ENCODE results near the gene POLR2E.
A peak's percentile ranks its signal among the peaks of the same experiment; 100 is the strongest.

Gene POLR2E

DNA sequence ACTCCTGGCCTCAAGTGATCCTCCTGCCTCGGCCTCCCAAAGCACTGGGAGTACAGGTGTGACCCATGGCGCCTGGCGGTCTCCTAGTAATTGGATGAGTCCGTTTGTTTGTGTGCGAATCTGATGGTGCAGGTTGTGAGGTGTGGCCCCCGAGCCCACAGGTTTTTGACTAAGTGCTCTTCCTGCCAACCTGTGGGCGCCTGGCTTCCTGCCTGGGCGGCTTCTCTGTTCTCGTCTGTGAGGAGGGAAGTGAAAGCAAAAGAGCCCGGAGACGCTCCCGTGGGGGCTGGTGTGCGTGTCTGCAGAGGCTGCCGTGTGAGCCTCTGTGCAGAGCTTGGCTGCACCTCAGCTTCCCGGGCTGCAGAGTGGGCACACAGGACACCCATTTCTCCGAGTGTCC, 18.2 kb downstream of the POLR2E start:
- DNase-seq = peak; percentile 83 to 95 (median 94)
- Histone ChIP-seq H3K27ac (ENCODE audit: insufficient read depth in 1 of 2, low read depth in 1 of 2, low read length in 2 of 2, poor library complexity in 1 of 2, severe bottlenecking in 2 of 2) (peak overlapping the region in 1 of 2 experiments; percentile 25), H3K9me3 (ENCODE audit: control extremely low read depth in 1 of 5, control insufficient read depth in 4 of 5, insufficient read depth in 2 of 5, low read depth in 1 of 5, low read length in 4 of 5) (no peaks in the 10 kb centered on the region), H3K36me3 (ENCODE audit: control insufficient read depth in 4 of 4, insufficient read depth in 4 of 4, low read length in 3 of 4) (peaks cover 4 to 65% (median 46%) of the 10 kb centered on the region in 4 experiments), H3K4me3 (ENCODE audit: control insufficient read depth in 1 of 7, extremely low read depth in 1 of 7, insufficient read depth in 4 of 7, low read depth in 2 of 7, low read length in 6 of 7) (peak overlapping the region in 3 of 7 experiments; percentile 20 to 53 (median 45)), H3K4me1 (ENCODE audit: control extremely low read depth in 1 of 4, control insufficient read depth in 4 of 4, insufficient read depth in 4 of 4, low read length in 3 of 4) (peaks cover 10 to 48% (median 43%) of the 10 kb centered on the region in 4 experiments), H3K27me3 (replicated peaks in 2 of 5; ENCODE audit: control insufficient read depth in 4 of 5, insufficient read depth in 5 of 5, low read length in 4 of 5) (no peaks in the 10 kb centered on the region)
- CTCF ChIA-PET = interaction anchor here (0.9 to 5.5 kb wide), 3 partner anchors 9 to 12 kb away, joined by 3 to 19 read pairs (median 5); partner anchors contain the start of gene ARHGAP45
- 20% methylated on average over 9 of the region's 16 CpGs for whole genome bisulfite sequencing (ENCODE audit: insufficient coverage)
- POLR2A ChIA-PET = interaction anchor here (1.0 to 2.3 kb wide), 2 partner anchors 10 to 192 kb away, joined by 4 to 9 read pairs; partner anchors contain the start of genes ARHGAP45 and CIRBP

DNA sequence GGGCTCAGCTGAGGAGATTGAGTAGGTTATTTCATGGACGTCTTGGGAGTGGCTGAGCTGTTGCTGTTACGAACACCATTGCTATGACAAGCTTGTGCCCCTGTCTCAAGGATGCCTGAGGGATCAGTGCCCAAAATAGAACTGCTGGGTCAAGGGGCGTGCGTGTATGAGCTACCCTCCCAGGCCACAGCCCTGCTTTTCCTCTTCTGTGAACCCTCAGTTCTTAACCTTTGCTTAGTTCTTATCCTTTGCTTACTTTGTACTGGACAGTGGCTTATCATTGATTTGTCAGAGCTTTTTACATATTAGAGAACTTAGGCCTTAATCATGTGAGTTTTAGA, 19.2 kb downstream of the POLR2E start:
- peak overlapping the region in 1 of 2 experiments; percentile 44 for H3K27ac ChIP-seq (ENCODE audit: insufficient read depth in 1 of 2, low read depth in 1 of 2, low read length in 2 of 2, poor library complexity in 1 of 2, severe bottlenecking in 2 of 2)
- H3K4me3 ChIP-seq (ENCODE audit: control insufficient read depth in 1 of 7, extremely low read depth in 1 of 7, insufficient read depth in 4 of 7, low read depth in 2 of 7, low read length in 6 of 7) = no peak overlapping the region
- no peaks in the 10 kb centered on the region for H3K27me3 ChIP-seq (replicated peaks in 2 of 5; ENCODE audit: control insufficient read depth in 4 of 5, insufficient read depth in 5 of 5, low read length in 4 of 5)
- POLR2A ChIA-PET = interaction anchor here (0.6 to 2.3 kb wide), 2 partner anchors 9 to 18 kb away, joined by 3 to 9 read pairs; partner anchors contain the start of gene ARHGAP45
- peaks cover 2 to 63% (median 41%) of the 10 kb centered on the region in 4 experiments for H3K36me3 ChIP-seq (ENCODE audit: control insufficient read depth in 4 of 4, insufficient read depth in 4 of 4, low read length in 3 of 4)
- CTCF ChIA-PET = interaction anchor here (0.9 to 5.5 kb wide), 6 partner anchors 9 to 56 kb away, joined by 3 to 19 read pairs (median 4); partner anchors contain the start of gene ARHGAP45
- H3K9me3 ChIP-seq (ENCODE audit: control extremely low read depth in 1 of 5, control insufficient read depth in 4 of 5, insufficient read depth in 2 of 5, low read depth in 1 of 5, low read length in 4 of 5) = no peaks in the 10 kb centered on the region
- WGBS (ENCODE audit: insufficient coverage) = 94% methylated on average over 4 of the region's 4 CpGs
- no peak for DNase-seq
- H3K4me1 ChIP-seq (ENCODE audit: control extremely low read depth in 1 of 4, control insufficient read depth in 4 of 4, insufficient read depth in 4 of 4, low read length in 3 of 4) = peaks cover 10 to 48% (median 43%) of the 10 kb centered on the region in 4 experiments

DNA sequence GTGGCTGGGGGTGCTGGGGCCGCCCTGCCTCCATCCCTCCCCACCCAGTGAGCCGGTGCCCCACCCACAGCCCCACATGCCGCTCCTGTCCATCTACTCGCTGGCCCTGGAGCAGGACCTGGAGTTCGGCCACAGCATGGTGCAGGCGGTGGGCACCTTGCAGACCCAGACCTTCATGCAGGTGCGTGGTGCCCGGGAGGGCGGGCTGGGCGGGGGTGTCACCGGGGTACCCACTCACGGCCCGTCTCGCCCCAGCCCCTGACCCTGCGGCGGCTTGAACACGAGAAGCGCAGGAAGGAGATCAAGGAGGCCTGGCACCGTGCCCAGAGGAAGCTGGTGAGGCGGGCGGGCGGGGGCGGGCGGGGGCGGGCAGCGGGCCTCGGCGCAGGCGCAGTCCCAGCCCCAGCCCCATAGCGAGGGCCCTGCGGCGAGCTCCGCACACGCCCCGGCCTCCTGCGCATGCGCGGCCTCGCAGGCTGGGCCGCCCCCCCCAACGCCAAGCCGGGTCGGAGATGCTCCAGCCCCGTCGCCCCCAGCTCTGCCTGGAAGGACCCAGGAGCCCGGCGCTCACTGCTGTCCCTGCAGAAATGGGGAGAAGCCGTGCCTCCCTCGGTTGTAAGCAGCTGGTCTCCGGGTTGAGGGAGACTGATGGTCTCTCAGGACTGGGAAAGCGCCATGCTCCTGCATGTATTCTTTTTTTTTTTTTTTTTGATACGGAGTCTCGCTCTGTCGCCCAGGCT, 20.5 kb downstream of the POLR2E start:
- no peak overlapping the region for H3K27ac ChIP-seq (ENCODE audit: insufficient read depth in 1 of 2, low read depth in 1 of 2, low read length in 2 of 2, poor library complexity in 1 of 2, severe bottlenecking in 2 of 2)
- WGBS (ENCODE audit: insufficient coverage) = 11% methylated on average over 30 of the region's 54 CpGs
- ChIA-PET POLR2A (interaction anchor here (0.6 to 1.2 kb wide), 6 partner anchors 9 to 322 kb away, joined by 3 to 7 read pairs (median 4); partner anchors contain the start of genes CIRBP and CNN2), CTCF (interaction anchor here (0.8 to 5.5 kb wide), 8 partner anchors 7 to 46 kb away, joined by 3 to 19 read pairs (median 4); partner anchors contain the start of gene ARHGAP45)
- H3K27me3 ChIP-seq (replicated peaks in 2 of 5; ENCODE audit: control insufficient read depth in 4 of 5, insufficient read depth in 5 of 5, low read length in 4 of 5) = no peaks in the 10 kb centered on the region
- H3K4me1 ChIP-seq (ENCODE audit: control extremely low read depth in 1 of 4, control insufficient read depth in 4 of 4, insufficient read depth in 4 of 4, low read length in 3 of 4) = peaks cover 10 to 55% (median 52%) of the 10 kb centered on the region in 4 experiments
- H3K4me3 ChIP-seq (ENCODE audit: control insufficient read depth in 1 of 7, extremely low read depth in 1 of 7, insufficient read depth in 4 of 7, low read depth in 2 of 7, low read length in 6 of 7) = peak overlapping the region in 2 of 7 experiments; percentile 19 to 57
- H3K36me3 ChIP-seq (ENCODE audit: control insufficient read depth in 4 of 4, insufficient read depth in 4 of 4, low read length in 3 of 4) = peaks cover 2 to 56% (median 35%) of the 10 kb centered on the region in 4 experiments
- H3K9me3 ChIP-seq (ENCODE audit: control extremely low read depth in 1 of 5, control insufficient read depth in 4 of 5, insufficient read depth in 2 of 5, low read depth in 1 of 5, low read length in 4 of 5) = no peaks in the 10 kb centered on the region
- DNase-seq = peak; percentile 86 to 93 (median 91)

DNA sequence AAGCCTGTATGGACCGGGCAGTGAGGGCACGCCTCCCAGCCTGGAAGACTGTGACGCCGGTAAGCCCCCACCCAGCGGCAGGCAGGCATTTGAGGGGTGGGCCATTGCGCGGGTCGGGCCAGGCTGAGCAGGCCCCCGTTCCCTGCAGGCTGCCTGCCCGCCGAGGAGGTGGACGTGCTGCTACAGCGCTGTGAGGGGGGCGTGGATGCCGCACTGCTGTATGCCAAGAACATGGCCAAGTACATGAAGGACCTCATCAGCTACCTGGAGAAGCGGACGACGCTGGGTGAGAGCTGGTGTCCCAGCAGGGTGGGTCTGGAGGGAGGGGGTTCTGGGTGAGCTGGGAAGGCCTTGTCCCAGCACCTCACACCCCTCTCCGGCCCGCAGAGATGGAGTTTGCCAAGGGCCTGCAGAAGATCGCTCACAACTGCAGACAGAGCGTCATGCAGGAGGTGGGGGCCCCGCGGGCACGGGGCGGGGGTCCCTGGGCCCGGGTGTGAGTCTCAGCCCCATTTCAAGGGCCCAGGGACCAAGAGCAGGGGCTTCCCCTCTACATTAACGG, 21.1 kb downstream of the POLR2E start:
- Histone ChIP-seq H3K36me3 (ENCODE audit: control insufficient read depth in 4 of 4, insufficient read depth in 4 of 4, low read length in 3 of 4) (peaks cover 2 to 51% (median 31%) of the 10 kb centered on the region in 4 experiments), H3K27me3 (replicated peaks in 2 of 5; ENCODE audit: control insufficient read depth in 4 of 5, insufficient read depth in 5 of 5, low read length in 4 of 5) (no peaks in the 10 kb centered on the region), H3K4me3 (ENCODE audit: control insufficient read depth in 1 of 7, extremely low read depth in 1 of 7, insufficient read depth in 4 of 7, low read depth in 2 of 7, low read length in 6 of 7) (peak overlapping the region in 2 of 7 experiments; percentile 10 to 19), H3K9me3 (ENCODE audit: control extremely low read depth in 1 of 5, control insufficient read depth in 4 of 5, insufficient read depth in 2 of 5, low read depth in 1 of 5, low read length in 4 of 5) (no peaks in the 10 kb centered on the region), H3K4me1 (ENCODE audit: control extremely low read depth in 1 of 4, control insufficient read depth in 4 of 4, insufficient read depth in 4 of 4, low read length in 3 of 4) (peaks cover 10 to 61% (median 59%) of the 10 kb centered on the region in 4 experiments), H3K27ac (ENCODE audit: insufficient read depth in 1 of 2, low read depth in 1 of 2, low read length in 2 of 2, poor library complexity in 1 of 2, severe bottlenecking in 2 of 2) (no peak overlapping the region)
- no peak for DNase-seq
- ChIA-PET CTCF (interaction anchor here (0.8 to 1.7 kb wide), 4 partner anchors 9 to 44 kb away, joined by 3 to 6 read pairs (median 4); no protein-coding TSS in a partner anchor), POLR2A (interaction anchor here (1.0 to 1.2 kb wide), 3 partner anchors 8 to 195 kb away, joined by 3 to 6 read pairs (median 4); partner anchors contain the start of gene CIRBP)
- 75% methylated on average over 19 of the region's 28 CpGs for WGBS (ENCODE audit: insufficient coverage)

DNA sequence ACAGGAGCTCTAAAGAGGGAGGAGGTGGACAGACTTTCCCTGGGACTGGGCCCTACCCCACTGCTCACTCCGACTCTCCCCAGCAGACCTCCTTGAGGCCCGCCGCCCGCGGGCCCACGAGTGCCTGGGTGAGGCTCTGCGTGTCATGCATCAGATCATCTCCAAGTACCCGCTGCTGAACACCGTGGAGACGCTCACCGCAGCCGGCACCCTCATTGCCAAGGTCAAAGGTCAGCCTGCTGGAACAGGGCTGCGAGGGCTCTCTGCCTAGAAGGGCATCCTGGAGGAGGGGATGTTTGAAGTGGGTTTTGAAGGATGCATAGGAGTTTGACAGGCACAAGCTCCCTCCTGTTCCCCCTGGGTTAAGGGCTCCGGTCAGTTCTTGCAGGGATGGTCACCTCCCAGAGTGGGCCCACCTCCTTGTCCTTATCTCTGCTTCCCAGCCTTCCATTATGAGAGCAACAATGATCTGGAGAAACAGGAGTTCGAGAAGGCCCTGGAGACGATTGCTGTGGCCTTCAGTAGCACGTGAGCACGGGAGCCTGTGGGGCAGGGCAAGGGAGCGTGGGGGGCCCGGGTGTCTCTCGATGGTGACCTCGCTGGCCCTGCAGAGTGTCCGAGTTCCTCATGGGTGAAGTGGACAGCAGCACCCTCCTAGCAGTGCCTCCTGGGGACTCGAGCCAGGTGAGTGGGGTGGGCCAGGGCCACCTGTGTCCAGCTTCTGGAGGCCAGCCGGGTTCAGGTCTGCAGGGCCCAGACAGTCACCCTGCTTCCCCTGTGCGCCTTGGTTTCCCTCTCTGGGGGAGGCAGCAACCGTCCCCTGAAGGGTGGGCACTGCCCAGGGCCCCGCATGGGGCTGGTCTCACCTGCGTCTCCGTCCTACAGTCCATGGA, 21.9 kb downstream of the POLR2E start:
- CTCF ChIA-PET = interaction anchor here (0.8 to 1.7 kb wide), 4 partner anchors 8 to 43 kb away, joined by 3 to 6 read pairs (median 3); no protein-coding TSS in a partner anchor

DNA sequence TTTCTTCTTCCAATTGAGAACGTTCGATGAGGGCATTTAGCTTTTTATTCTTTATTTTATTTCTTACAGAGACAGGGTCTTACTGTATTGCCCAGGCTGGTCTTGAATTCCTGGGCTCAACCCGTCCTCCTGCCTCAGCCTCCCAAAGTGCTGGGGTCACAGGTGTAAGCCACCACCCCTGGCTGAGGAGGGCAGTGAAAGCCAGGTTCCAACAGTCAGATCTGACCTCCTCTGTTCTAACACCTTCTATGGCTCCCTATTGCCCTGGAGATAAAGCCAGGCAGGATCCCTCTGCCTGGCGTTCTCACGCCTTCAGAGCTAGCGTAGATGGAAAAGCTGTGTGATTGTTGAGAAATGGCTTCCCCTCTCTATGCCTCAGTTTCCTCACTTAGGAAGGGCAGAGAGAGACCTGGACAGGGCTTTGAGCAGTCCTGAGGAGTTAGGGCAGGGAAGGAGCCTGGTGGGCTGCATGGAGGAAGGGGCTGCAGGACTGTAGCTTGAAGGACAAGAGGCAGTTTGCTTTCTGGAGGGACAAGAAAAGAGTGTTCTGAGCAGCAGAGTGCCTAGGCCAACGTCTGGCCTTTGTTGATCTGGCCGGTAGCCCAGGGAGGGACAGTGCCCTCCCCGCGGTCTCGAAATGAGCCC, 22.7 kb downstream of the POLR2E start:
- peaks cover 10 to 70% (median 65%) of the 10 kb centered on the region in 4 experiments for H3K4me1 ChIP-seq (ENCODE audit: control extremely low read depth in 1 of 4, control insufficient read depth in 4 of 4, insufficient read depth in 4 of 4, low read length in 3 of 4)
- no peaks in the 10 kb centered on the region for H3K9me3 ChIP-seq (ENCODE audit: control extremely low read depth in 1 of 5, control insufficient read depth in 4 of 5, insufficient read depth in 2 of 5, low read depth in 1 of 5, low read length in 4 of 5)
- H3K4me3 ChIP-seq (ENCODE audit: control insufficient read depth in 1 of 7, extremely low read depth in 1 of 7, insufficient read depth in 4 of 7, low read depth in 2 of 7, low read length in 6 of 7) = no peak overlapping the region
- POLR2A ChIA-PET = interaction anchor here (0.6 kb wide), 1 partner anchor 51 kb away, joined by 3 read pairs; no protein-coding TSS in a partner anchor
- peaks cover 2 to 50% (median 26%) of the 10 kb centered on the region in 4 experiments for H3K36me3 ChIP-seq (ENCODE audit: control insufficient read depth in 4 of 4, insufficient read depth in 4 of 4, low read length in 3 of 4)
- no peak overlapping the region for H3K27ac ChIP-seq (ENCODE audit: insufficient read depth in 1 of 2, low read depth in 1 of 2, low read length in 2 of 2, poor library complexity in 1 of 2, severe bottlenecking in 2 of 2)
- no peak for DNase-seq
- WGBS (ENCODE audit: insufficient coverage) = 89% methylated on average over 6 of the region's 11 CpGs
- CTCF ChIA-PET = interaction anchor here (0.9 to 1.2 kb wide), 3 partner anchors 12 to 39 kb away, joined by 3 read pairs; no protein-coding TSS in a partner anchor
- no peaks in the 10 kb centered on the region for H3K27me3 ChIP-seq (replicated peaks in 2 of 5; ENCODE audit: control insufficient read depth in 4 of 5, insufficient read depth in 5 of 5, low read length in 4 of 5)

More for the DNA sequence above, 21.9 kb downstream of the POLR2E start:
- H3K27ac ChIP-seq (ENCODE audit: insufficient read depth in 1 of 2, low read depth in 1 of 2, low read length in 2 of 2, poor library complexity in 1 of 2, severe bottlenecking in 2 of 2) = no peak overlapping the region
- no peaks in the 10 kb centered on the region for H3K9me3 ChIP-seq (ENCODE audit: control extremely low read depth in 1 of 5, control insufficient read depth in 4 of 5, insufficient read depth in 2 of 5, low read depth in 1 of 5, low read length in 4 of 5)
- POLR2A ChIA-PET = no interaction called here
- peaks cover 10 to 68% (median 66%) of the 10 kb centered on the region in 4 experiments for H3K4me1 ChIP-seq (ENCODE audit: control extremely low read depth in 1 of 4, control insufficient read depth in 4 of 4, insufficient read depth in 4 of 4, low read length in 3 of 4)
- DNase-seq = no peak
- WGBS (ENCODE audit: insufficient coverage) = 96% methylated on average over 27 of the region's 30 CpGs
- no peaks in the 10 kb centered on the region for H3K27me3 ChIP-seq (replicated peaks in 2 of 5; ENCODE audit: control insufficient read depth in 4 of 5, insufficient read depth in 5 of 5, low read length in 4 of 5)
- peaks cover 2 to 55% (median 30%) of the 10 kb centered on the region in 4 experiments for H3K36me3 ChIP-seq (ENCODE audit: control insufficient read depth in 4 of 4, insufficient read depth in 4 of 4, low read length in 3 of 4)
- no peak overlapping the region for H3K4me3 ChIP-seq (ENCODE audit: control insufficient read depth in 1 of 7, extremely low read depth in 1 of 7, insufficient read depth in 4 of 7, low read depth in 2 of 7, low read length in 6 of 7)
